NCI-H2029 treated with DMSO at 0.1 percent for 48 hours (cell line): ENCODE measurements around the gene HOXA1.
"Not testable (repeated sequence)": the region's sequence is repeated elsewhere in the genome, so short reads cannot be mapped to it uniquely, and the experiment has no call there.

Source experiments
- DNase-seq: peaks from one replicate; lab custom pipeline; 2025; lab: John Stamatoyannopoulos, UW

HOXA1 gene

DNA sequence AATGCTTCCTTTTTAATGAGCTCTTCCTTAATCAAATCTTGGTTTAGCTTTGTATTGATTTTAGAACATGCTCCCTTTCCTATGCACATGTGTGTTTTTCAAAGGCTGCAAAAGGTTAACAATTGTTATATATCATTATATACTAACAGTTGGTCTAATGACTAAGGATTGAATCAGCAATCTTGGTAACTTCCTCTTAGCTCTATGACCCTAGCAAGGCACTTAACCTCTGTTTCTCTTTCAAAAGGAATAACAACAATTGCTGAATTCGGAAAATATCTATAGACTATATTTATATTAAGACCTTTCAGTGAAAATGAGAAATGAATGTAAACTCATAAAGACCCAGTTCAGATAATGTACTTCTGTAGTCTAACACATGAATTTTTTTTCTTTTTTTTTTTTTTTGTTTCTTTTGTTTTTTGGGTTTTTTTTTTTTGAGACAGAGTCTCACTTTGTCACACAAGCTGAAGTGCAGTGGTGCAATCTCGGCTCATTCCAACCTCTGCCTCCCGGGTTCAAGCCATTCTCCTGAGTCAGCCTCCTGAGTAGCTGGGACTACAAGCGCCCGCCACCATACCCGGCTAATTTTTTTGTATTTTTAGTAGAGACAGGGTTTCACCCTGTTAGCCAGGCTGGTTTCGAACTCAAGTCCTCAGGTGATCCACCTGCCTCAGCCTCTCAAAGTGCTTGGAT lies 48.8 kb downstream of the HOXA1 start:
- no peak for DNase-seq

DNA sequence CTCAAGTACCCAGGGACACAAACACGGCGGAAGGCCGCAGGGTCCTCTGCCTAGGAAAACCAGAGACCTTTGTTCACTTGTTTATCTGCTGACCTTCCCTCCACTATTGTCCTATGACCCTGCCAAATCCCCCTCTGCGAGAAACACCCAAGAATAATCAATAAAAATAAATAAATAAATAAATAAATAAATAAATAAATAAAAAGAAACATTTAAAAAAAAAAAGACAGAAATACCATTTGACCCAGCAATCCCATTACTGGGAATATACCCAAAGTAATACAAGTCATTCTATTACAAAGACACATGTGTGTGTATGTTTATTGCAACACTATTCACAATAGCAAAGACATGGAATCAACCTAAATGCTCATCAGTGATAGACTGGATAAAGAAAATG lies 49.8 kb downstream of the HOXA1 start:
- not testable (repeated sequence) for DNase-seq

DNA sequence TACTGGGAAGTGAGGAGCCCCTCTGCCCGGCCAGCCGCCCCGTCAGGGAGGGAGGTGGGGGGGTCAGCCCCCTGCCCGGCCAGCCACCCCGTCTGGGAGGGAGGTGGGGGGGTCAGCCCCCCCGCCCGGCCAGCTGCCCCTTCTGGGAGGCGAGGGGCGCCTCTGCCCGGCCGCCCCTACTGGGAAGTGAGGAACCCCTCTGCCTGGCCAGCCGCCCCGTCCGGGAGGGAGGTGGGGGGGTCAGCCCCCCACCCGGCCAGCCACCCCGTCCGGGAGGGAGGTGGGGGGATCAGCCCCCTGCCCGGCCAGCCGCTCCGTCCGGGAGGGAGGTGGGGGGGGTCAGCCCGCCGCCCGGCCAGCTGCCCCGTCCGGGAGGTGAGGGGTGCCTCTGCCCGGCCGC lies 50.7 kb downstream of the HOXA1 start:
- not testable (repeated sequence) for DNase-seq
